SK-N-MC (cell line): Measurements from ENCODE around the gene XPC.

ENCODE experiments used
- DNase-seq: peaks from one replicate; pipeline ENCODE4 v3.0.0-alpha.2; 2011; ENCODE audit warnings: low read depth, low spot score
- H3K27ac ChIP-seq: fragments of 200-600 bp; sonication (generic); 2 replicates; pipeline ENCODE4 v1.5.1; 2016; ENCODE audit warnings: mixed run types
- H3K36me3 ChIP-seq: fragments of 200-600 bp; sonication (generic); 2 replicates; pipeline ENCODE4 v1.6.1; 2017; ENCODE audit warnings: antibody characterized with exemption, low read length, mixed read lengths; ENCODE audit not compliant: insufficient read depth
- H3K4me3 ChIP-seq: fragments of 200-600 bp; sonication (generic); 2 replicates; pipeline ENCODE4 v1.5.1; 2016
- H3K9ac ChIP-seq: fragments of 200-600 bp; sonication (generic); 2 replicates; pipeline ENCODE4 v1.8.0; 2017; ENCODE audit warnings: mixed run types, mixed read lengths; ENCODE audit not compliant: insufficient read length
- H3K9me3 ChIP-seq: fragments of 200-600 bp; sonication (generic); 2 replicates; pipeline ENCODE4 v1.6.1; 2017; ENCODE audit warnings: low read depth, mild to moderate bottlenecking, antibody characterized with exemption, low read length, moderate library complexity, mixed read lengths
- EZH2 ChIP-seq: fragments of 200-600 bp; sonication (generic); IDR thresholded peaks from one replicate; pipeline ENCODE4 v1.6.1; 2017; ENCODE audit warnings: antibody characterized with exemption
- FOXP2 ChIP-seq: optimal IDR thresholded peaks from 2 replicates; pipeline ENCODE3; 2011; ENCODE audit warnings: mild to moderate bottlenecking, moderate library complexity; ENCODE audit not compliant: insufficient read depth; ENCODE audit errors: extremely low read length, control extremely low read depth
- POLR2AphosphoS5 ChIP-seq: IDR thresholded peaks from 2 replicates; pipeline ENCODE4 v1.6.1; 2012; ENCODE audit warnings: mild to moderate bottlenecking, low read depth, low read length, borderline replicate concordance

Gene XPC

GRCh38 chr3:14150491-14151230 lies 27.7 kb downstream of the XPC start:
- DNase-seq: no peak
- H3K36me3 ChIP-seq: no peaks in the 10 kb centered on the region; the same call in 1 of the 2 replicates
- H3K4me3 ChIP-seq: no peak overlapping the region
- H3K27ac ChIP-seq: no peak overlapping the region
- TF ChIP-seq EZH2: no peak
- no peak for TF ChIP-seq POLR2AphosphoS5
- TF ChIP-seq FOXP2: no peak
- H3K9ac ChIP-seq: no peak overlapping the region
- H3K9me3 ChIP-seq: no peaks in the 10 kb centered on the region

- Histone ChIP-seq H3K27ac (no peak overlapping the region), H3K9ac (no peak overlapping the region), H3K4me3 (no peak overlapping the region), H3K9me3 (no peaks in the 10 kb centered on the region), H3K36me3 (no peaks in the 10 kb centered on the region; the same call in 1 of the 2 replicates)
- TF ChIP-seq EZH2 (no peak), FOXP2 (no peak), POLR2AphosphoS5 (no peak)
- no peak for DNase-seq
Measured at GRCh38 chr3:14150078-14150477, 28.3 kb downstream of the XPC start.

DNA sequence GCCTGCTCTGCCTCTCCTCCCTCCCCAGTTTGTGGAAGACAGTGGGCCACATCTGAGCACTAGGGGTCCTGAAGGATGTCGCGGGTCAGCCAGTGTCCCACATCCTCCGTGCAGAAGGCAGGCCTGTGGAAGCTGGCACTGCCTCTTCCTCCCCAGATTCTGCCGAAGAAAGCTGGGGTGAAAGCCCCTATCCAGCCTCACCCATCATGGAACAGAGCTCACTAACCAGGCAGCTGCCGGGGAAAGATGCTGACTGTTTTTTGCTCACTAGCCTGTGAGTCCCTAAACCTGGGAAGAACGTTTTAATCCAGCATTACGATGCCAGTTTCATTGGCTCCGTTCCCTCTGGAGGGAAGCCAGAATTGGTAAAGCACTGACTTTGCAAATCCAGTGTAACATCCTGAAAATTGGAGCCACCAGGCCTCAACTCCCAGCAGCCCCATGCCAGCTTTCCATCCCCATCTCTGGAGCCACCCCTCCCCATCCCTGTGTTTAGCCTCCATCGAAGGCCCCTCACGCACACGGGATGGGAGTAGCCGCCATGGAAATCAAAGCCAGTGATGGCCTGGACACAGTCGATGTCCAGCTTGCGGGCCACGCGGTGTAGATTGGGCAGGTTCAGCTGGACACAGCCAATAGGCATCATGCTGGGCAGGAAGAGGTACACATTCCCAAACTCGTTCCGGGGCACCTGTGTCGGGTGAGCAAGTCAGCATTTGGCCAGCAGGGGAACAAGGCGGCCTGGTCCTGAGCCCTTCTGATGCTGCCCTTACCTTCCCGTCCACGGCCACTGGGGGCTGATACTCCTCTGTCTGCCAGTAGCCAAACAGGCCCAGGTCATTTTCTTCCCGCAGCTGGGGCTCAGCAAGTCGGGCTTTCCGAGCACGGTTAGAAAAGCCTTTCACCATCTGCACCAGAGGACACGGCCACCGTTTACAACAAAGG lies 30.1 kb downstream of the XPC start:
- Histone ChIP-seq H3K27ac (no peak overlapping the region), H3K9ac (no peak overlapping the region), H3K9me3 (no peaks in the 10 kb centered on the region), H3K36me3 (no peaks in the 10 kb centered on the region; the same call in 1 of the 2 replicates), H3K4me3 (no peak overlapping the region)
- TF ChIP-seq POLR2AphosphoS5: no peak
- TF ChIP-seq EZH2: no peak
- TF ChIP-seq FOXP2: no peak
- no peak for DNase-seq

DNA sequence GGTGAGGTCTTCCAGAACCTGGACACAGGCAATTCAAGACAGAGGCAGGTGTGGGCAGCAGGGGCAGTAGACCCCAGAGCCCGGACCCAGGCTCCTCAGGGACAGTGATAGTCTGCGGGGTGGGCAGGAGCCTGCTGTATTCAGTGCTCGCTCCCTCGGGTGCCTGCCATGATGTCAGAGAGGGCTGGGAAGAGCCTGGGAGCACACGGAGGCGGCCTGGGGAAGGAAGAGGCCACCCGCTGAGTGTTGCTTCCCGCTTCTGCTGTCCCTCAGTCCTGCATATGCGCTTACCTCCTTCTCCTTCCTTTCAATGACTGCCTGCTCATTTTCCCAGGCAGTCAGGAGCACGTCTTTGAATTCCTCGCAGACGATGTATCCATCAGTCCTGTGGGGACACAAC lies 30.8 kb downstream of the XPC start:
- DNase-seq: no peak
- no peak overlapping the region for H3K9ac ChIP-seq
- H3K4me3 ChIP-seq: no peak overlapping the region
- no peaks in the 10 kb centered on the region for H3K9me3 ChIP-seq
- H3K27ac ChIP-seq: no peak overlapping the region
- no peak for TF ChIP-seq FOXP2
- no peak for TF ChIP-seq POLR2AphosphoS5
- TF ChIP-seq EZH2: no peak
- H3K36me3 ChIP-seq: no peaks in the 10 kb centered on the region; the same call in 1 of the 2 replicates

DNA sequence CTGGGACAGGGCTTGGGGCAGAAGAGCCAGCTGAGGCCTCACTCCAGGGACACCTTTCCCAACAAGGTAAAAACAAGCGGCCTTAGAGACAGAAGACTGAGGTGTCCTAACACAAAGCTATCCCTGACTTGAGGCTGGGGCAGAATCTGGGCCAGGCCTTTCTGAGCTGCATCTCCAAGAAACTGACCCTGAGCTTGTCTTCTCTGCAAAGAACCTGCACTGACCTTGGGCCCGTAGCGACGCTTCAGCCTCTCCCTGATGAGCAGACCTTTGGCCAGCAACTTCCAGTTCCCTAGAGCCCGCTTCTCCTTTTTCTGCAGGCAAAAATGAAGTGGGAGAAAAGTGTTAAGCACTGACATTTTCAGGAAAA lies 31.4 kb downstream of the XPC start:
- no peak for TF ChIP-seq POLR2AphosphoS5
- no peak for TF ChIP-seq FOXP2
- TF ChIP-seq EZH2: no peak
- no peaks in the 10 kb centered on the region for H3K9me3 ChIP-seq
- H3K4me3 ChIP-seq: no peak overlapping the region
- no peaks in the 10 kb centered on the region; the same call in 1 of the 2 replicates for H3K36me3 ChIP-seq
- no peak overlapping the region for H3K27ac ChIP-seq
- no peak overlapping the region for H3K9ac ChIP-seq
- no peak for DNase-seq

DNA sequence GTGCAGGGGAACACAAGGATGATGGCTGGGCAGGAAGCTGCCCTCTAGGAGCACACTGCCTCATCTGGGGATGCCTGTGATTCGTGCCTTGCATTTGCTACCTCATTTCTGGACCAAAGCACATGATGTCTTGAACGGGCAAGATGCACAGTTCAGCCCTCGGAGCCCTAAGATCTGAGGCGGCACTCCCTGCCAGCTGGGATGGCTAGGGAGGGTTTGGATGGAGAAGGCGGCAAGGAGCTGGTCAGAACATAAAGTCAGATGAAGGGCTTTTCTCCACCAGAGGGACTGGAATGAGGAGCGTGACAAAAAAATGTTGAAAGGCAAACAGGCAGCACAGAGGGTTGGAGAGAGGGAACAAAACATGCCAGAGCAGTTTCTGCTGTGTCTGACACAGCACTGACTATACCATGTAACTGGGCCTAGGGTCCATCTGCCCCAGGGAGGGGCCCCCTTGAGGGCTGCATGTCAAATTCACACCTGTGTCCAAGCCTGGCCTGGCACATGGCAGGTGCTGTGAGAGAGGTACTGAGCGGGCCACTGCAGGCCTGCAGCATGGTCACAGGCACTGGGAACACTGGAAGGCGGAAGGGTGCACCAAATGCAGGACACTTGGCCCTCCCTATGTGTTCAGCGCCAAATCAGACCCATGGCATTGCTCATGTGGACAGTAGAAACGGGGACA lies 31.9 kb downstream of the XPC start:
- no peaks in the 10 kb centered on the region for H3K9me3 ChIP-seq
- no peak overlapping the region for H3K4me3 ChIP-seq
- H3K36me3 ChIP-seq: no peaks in the 10 kb centered on the region; the same call in 1 of the 2 replicates
- no peak overlapping the region for H3K27ac ChIP-seq
- H3K9ac ChIP-seq: no peak overlapping the region
- TF ChIP-seq EZH2: no peak
- TF ChIP-seq FOXP2: no peak
- no peak for TF ChIP-seq POLR2AphosphoS5
- no peak for DNase-seq

DNA sequence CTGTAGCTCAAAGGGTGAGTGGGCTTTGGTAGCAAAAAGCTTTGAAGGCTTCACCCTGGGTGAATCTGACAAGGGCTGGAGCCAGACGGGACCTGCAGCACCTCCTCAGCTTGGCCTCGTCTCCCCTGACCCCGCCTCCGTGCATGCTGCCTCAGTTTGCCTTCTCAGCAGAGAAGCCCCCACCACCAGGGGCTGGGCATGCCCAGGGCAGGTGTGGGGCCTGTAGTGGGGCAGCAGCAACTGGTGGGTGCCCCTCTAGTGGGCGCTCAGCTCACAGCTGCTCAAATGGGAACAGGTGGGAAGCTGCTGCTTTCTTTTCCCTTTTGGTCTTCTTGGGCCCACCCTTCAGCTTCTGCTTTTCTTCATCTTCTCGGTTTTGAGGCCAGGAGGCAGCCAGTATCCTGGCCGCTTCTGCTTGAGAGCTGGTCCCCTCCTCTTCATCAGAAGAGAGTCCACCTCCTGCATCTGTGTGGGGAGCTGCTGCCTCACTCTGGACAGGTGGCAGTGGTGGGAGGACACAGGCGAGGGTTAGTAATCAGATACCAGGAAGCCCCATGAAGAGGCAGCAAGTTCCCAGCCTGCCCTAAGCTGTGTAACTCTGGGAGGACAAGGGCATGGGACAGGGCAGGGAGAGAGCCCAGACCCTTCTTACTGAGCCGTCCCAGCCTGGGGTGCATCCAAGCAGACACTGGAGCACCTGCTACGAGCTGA lies 32.6 kb downstream of the XPC start:
- no peak overlapping the region for H3K4me3 ChIP-seq
- no peak for DNase-seq
- H3K9me3 ChIP-seq: no peaks in the 10 kb centered on the region
- H3K36me3 ChIP-seq: no peaks in the 10 kb centered on the region; the same call in 1 of the 2 replicates
- H3K27ac ChIP-seq: no peak overlapping the region
- H3K9ac ChIP-seq: no peak overlapping the region
- no peak for TF ChIP-seq POLR2AphosphoS5
- TF ChIP-seq FOXP2: no peak
- TF ChIP-seq EZH2: no peak
